NCI-H1092 treated with DMSO at 0.1 percent for 48 hours (cell line): ENCODE data around the gene PCSK6.
"Not testable (repeated sequence)": the region's sequence is repeated elsewhere in the genome, so short reads cannot be mapped to it uniquely, and the experiment has no call there.

Source experiments
- DNase-seq: peaks from one replicate; lab custom pipeline; 2025; lab: John Stamatoyannopoulos, UW

The PCSK6 gene

GRCh38 chr15:101307897-101308603 lies 181.5 kb downstream of the PCSK6 start:
- DNase-seq: no peak

GRCh38 chr15:101307048-101307896 lies 182.2 kb downstream of the PCSK6 start:
- DNase-seq: no peak

GRCh38 chr15:101306341-101307047 lies 183.0 kb downstream of the PCSK6 start:
- no peak for DNase-seq

GRCh38 chr15:101305820-101306255 lies 183.7 kb downstream of the PCSK6 start:
- no peak for DNase-seq

GRCh38 chr15:101303408-101303807 lies 186.1 kb downstream of the PCSK6 start:
- DNase-seq: no peak

GRCh38 chr15:101296418-101297405 lies 192.8 kb downstream of the PCSK6 start:
- no peak for DNase-seq

- no peak for DNase-seq
Observed at GRCh38 chr15:101295607-101296161, 193.8 kb downstream of the PCSK6 start.

GRCh38 chr15:101294731-101295606 lies 194.5 kb downstream of the PCSK6 start, which contains the start of gene SNRPA1:
Gene SNRPA1 (minus strand): TSS chr15:101295248. CDS start chr15:101295178, 70 bp downstream.
- DNase-seq: peak; percentile 88

- DNase-seq: no peak
Observed at GRCh38 chr15:101293122-101293521, 196.4 kb downstream of the PCSK6 start.

- DNase-seq: peak; percentile 2
Observed at GRCh38 chr15:101288905-101289513, 200.5 kb downstream of the PCSK6 start.

- not testable (repeated sequence) for DNase-seq
Observed at GRCh38 chr15:101287342-101287741, 202.2 kb downstream of the PCSK6 start.

GRCh38 chr15:101286471-101287114 lies 202.9 kb downstream of the PCSK6 start:
- DNase-seq: no peak

GRCh38 chr15:101283931-101284330 lies 205.6 kb downstream of the PCSK6 start:
- no peak for DNase-seq

- no peak for DNase-seq
Observed at GRCh38 chr15:101280007-101280406, 209.5 kb downstream of the PCSK6 start.

- DNase-seq: no peak
Observed at GRCh38 chr15:101277943-101278564, 211.5 kb downstream of the PCSK6 start.

- DNase-seq: peak; percentile 78
Observed at GRCh38 chr15:101277038-101277822, 212.3 kb downstream of the PCSK6 start, which contains the start of gene SELENOS. Gene SELENOS (minus strand): TSS chr15:101277485. CDS start chr15:101277417, 68 bp downstream.

GRCh38 chr15:101276501-101277037 lies 212.9 kb downstream of the PCSK6 start:
- DNase-seq: no peak
